Fibroblast of the aortic adventitia (primary cell): ENCODE data around the gene ZKSCAN7. TPM values are rescaled to one million over a fixed set of nuclear protein-coding genes. Genes with fewer than 3 reads are reported as not detected.
"Not testable (repeated sequence)": the region's sequence is repeated elsewhere in the genome, so short reads cannot be mapped to it uniquely, and the experiment has no call there.

Experiments used
- DNase-seq: peaks from one replicate; pipeline ENCODE4 v3.0.0-alpha.2; 2010; ENCODE audit warnings: low read depth
- H3K4me3 ChIP-seq: 2 replicates; pipeline ENCODE4 v1.5.1; 2011; ENCODE audit warnings: low read depth, mild to moderate bottlenecking, control low read depth, low read length, moderate library complexity
- CTCF ChIP-seq: IDR thresholded peaks from 2 replicates; pipeline ENCODE4 v1.5.1; 2011; ENCODE audit warnings: mild to moderate bottlenecking, low read length, control low read depth, inconsistent platforms; ENCODE audit not compliant: insufficient read depth
- total RNA-seq: library from RNA; depleted of rRNA; stranded (reverse); fragments of >200 nt; gene quantifications from 2 replicates; pipeline ENCODE4 v1.2.3, GENCODE V29; 2012; ENCODE audit warnings: low replicate concordance

The ZKSCAN7 gene
- total RNA-seq, 1 donor = 5.0 TPM

DNA sequence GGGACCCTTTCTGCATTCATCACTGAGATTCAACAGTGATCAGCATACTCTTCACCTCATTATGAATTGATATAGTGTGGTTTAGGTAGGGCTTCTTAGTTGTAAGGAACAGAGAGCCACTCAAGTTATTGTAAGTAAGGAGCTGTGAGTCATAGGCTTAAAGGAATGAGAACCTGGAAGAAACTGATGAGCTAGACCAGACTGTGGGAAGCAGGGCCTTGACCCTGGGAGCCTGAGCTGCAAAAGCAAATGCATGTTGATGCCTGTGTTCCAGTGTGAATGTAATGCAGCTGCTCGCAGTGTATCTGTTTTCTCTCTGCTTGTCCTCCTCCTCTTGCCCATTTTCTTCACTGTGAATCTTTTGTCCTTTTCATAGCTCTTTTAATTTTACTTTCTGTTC is 13.6 kb downstream of the ZKSCAN7 start:
- no peak for DNase-seq
- TF ChIP-seq CTCF = no peak
- H3K4me3 ChIP-seq = no peak overlapping the region

GRCh38 chr3:44571024-44571423 is 16.0 kb downstream of the ZKSCAN7 start:
- no peak overlapping the region for H3K4me3 ChIP-seq
- DNase-seq = no peak
- TF ChIP-seq CTCF = no peak

GRCh38 chr3:44576613-44577012 is 21.6 kb downstream of the ZKSCAN7 start:
- H3K4me3 ChIP-seq = no peak overlapping the region
- no peak for TF ChIP-seq CTCF
- DNase-seq = peak; percentile 6

DNA sequence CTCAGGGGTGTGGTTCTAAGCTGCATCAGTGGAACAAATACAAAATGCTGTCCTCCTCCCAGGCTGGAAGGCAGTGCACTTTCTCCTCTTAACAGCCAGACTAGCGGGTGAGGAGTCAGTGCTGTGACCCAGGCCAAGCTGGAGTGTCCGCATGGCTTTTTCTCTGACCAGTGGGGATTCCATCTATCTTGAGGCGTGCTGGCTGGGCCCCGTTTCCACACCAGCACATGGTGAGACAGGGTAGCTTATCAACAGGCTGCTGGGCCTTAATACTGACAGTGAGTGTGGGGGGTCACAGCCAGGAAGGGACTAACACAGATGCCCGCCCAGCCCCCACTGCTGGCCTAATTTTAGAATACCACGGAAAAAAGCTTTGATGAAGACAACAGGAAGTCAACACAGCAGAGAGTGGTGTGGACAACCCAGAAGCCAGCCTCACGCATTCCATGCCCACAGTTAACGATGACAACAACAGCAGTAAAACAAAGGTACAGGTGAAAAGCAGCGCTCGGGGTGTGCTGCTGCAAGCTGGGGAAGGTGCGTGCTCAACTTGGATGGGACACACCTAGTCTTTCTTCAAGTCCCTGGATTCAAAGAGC is 22.5 kb downstream of the ZKSCAN7 start:
- not testable (repeated sequence) for H3K4me3 ChIP-seq, DNase-seq

DNA sequence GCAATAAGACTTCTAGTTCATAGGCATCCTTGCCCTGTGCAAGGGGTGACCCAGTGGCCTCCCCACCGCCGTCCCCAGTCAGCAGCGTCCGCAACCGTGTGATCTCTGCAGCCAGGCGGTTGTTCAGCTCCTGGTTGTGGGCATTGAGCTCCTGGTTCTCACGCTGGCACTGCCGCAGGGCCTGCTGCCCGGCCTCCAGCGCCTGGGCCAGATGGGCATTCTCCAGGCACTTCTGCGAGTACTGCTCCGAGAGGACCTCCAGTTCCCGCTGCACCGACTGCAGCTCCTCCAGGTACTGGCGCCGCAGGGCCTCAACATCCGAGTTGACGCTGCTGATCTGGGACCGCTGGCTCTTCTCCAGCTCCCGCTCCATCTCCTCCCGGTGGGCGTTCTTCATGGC is 23.3 kb downstream of the ZKSCAN7 start:
- not testable (repeated sequence) for H3K4me3 ChIP-seq, DNase-seq

- not testable (repeated sequence) for H3K4me3 ChIP-seq, DNase-seq
These were observed 24.0 kb downstream of the ZKSCAN7 start for GRCh38 chr3:44578924-44579515.

DNA sequence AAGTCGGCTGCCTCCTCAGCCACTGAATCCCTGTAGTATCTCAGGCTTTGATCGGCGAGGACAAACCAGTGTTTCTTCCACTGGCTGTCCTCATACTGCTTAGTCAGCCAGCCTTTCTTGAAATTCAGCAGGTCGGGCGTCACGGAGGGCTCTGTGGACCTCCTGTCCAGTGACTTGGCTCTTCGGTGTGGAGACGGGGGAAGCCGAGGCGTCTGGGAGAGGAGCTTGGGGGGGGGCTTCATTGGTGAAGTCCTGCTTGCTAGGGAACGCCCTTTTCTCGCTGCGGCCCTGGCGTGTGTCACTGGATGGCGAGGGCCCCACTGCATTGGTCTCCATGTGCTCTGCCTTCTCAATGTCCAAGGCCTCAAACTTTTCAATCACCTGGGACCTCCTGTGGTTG is 24.8 kb downstream of the ZKSCAN7 start:
- not testable (repeated sequence) for H3K4me3 ChIP-seq, DNase-seq

GRCh38 chr3:44580971-44581370 is 26.0 kb downstream of the ZKSCAN7 start:
- not testable (repeated sequence) for H3K4me3 ChIP-seq, DNase-seq

GRCh38 chr3:44584646-44585501 is 29.9 kb downstream of the ZKSCAN7 start, which contains the start of gene ZNF660:
Gene ZNF660 (plus strand): TSS chr3:44584964. CDS start chr3:44594194, 9,230 bp downstream.
- no peak for TF ChIP-seq CTCF
- peak; percentile 35 for DNase-seq
- H3K4me3 ChIP-seq = peak within 1 kb of the TSS; percentile 61
